ENCODE results near the gene CSF2RB. TPM values are rescaled to one million over a fixed set of nuclear protein-coding genes. Genes with fewer than 3 reads are reported as not detected.
"Not testable (repeated sequence)": the region's sequence is repeated elsewhere in the genome, so short reads cannot be mapped to it uniquely, and the experiment has no call there.

CSF2RB gene
- total RNA-seq, 2 donors from 2014 or later = 7.7 to 10.5 TPM

DNA sequence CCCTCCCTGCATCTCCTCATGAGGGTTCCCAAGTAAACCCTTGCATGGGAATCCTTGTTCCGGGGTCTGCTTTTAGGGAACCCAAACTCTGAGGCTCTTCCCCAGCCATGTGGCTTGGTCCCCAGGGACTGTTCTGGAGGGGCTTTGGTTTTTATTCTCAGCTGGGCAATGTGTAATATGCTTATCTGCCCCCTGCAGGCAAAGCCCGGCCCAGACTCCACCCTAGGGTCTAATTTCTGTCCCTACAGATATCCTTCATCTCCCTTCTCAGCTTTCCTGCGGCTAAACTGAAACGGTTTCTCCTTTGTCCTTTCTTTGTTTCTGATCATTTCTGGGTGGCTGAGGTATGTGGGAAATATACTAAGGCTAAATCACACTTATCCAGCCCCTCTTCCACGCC lies 68.7 kb downstream of the CSF2RB start:
- intact Hi-C loops (cut with DNase I) = no loop called here
- no peak for DNase-seq (ENCODE audit: low spot score)

DNA sequence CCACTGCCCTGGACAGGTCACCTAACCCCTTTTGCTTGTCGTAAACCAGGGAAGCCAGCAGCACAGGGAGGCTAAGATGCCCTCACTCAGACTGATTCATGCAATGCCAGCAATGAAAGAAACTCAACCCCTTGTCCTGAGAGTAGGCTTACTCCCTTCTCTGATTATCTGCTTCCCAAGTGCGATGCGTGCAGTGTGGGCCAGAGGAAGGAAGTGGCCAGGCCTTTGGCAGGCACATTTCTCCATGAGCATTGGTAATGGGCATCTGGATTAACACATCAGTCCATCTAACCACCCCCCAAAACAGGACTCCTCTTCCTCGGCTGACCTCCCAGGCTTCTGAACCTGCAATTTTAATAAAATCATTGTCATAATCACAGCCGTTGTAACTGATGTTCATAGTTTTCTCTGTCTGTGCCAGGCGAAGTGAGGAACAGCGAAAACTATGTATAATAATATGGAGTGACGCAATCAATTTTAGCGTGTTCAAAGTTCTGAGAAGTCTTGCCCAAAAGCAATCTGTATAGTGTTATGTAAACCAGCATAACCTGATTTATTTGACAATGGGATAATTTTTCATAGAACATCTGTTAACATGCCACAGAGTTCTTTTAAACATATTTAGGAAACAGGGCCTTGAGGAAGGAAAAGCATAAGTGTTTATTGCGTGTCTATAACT lies 71.9 kb downstream of the CSF2RB start:
- intact Hi-C loops (cut with DNase I) = no loop called here
- no peak for DNase-seq (ENCODE audit: low spot score)

DNA sequence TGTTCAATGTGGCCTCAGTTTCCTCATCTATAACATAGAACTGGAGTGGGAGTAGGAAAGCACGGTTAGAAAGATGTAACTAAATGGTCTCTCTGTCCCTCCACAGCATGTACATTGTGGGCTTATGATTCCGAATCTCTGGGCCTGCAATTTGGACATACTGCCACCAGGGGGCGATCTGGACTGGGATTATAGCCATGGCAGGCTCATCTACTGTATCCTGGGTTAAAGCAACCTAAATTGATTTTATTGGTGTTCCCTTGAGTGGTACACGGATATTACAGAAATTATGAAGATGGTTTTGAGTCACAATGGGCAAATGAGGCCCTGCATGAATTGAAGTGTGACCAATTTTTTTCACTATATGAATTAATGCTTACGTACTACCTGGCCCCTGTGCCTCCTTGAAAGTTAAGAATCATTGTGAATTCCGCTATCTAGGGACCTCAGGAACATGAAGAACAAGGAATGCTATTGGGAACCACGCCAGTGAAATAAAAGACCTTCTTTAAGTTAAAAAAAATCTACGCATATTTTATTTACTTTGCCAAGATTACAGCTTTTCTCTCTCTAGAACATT lies 72.9 kb downstream of the CSF2RB start:
- no peak for DNase-seq (ENCODE audit: low spot score)

DNA sequence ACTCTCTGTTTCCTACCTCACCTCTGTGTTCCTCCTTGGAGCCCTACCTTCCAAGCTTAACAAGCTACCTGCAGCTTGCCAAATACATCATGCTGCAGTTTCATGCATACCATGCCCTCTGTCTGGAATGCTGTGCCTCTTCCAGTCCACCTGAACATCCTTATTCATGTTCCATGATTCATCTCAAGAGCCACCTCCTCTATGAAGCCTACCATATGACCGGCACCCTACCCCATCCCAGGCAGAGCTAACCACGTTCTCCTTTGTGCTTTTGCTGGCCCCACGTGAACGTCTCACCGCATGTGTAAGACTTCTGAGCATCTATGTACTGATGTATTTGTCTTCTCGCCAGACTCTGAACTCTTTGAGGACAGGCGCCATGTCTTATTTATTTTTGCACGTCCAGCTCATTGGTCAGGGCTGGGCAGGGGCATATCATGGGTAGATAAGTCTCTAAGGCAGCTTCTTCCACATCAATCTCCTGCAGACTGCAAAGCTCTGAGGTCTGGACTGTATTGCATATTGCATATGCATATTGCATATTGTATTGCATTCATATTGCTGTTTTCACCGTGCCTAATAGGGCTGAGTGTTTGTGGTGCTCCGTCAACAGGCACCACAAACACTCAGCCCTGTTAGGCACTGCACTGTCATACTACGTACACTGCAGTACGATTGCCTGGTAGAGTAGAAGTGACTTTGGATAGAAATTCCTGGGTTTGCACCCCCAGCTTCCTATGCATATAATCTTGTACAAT lies 74.8 kb downstream of the CSF2RB start:
- DNase-seq (ENCODE audit: low spot score) = no peak
- intact Hi-C loops (cut with DNase I) = no loop called here

More for the DNA sequence above, 72.9 kb downstream of the CSF2RB start:
- intact Hi-C loops (cut with DNase I) = no loop called here

DNA sequence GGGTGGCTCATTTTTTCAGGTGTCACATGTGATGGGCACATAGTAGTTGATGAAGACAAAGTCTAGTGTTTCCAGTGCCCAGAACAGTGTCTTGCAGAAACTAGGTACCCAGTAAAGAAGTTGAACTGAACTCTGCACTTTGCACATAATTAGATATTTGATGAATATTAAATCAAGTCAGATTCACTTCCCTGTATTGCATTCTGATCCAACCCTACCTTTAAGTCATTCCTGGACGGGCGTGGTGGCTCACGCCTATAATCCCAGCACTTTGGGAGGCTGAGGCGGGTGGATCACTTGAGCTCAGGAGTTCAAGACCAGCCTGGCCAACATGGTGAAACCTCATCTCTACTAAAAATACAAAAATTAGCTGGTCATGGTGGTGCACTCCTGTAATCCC lies 75.6 kb downstream of the CSF2RB start:
- intact Hi-C loops (cut with DNase I); DNase-seq (ENCODE audit: low spot score): not testable (repeated sequence)

Other genes starting within 250 kb of the CSF2RB start
- not detected for gene CACNG2, start 209.9 kb upstream of the CSF2RB start, total RNA-seq
- 10 to 100 TPM; 12.3 to 18.6 TPM for gene IFT27, start 137.5 kb upstream of the CSF2RB start, total RNA-seq
- gene PVALB, start 96.6 kb upstream of the CSF2RB start, total RNA-seq = not detected
- gene NCF4, start 52.6 kb upstream of the CSF2RB start, total RNA-seq = 10 to 100 TPM; 16.5 to 21.6 TPM
- gene TST, start 105.8 kb downstream of the CSF2RB start, total RNA-seq = 1 to 10 TPM; 8.9 to 9.3 TPM
- 10 to 100 TPM; 19.7 to 21.0 TPM for gene MPST, start 106.1 kb downstream of the CSF2RB start, total RNA-seq
- 10 to 100 TPM; 20.4 to 22.0 TPM for gene KCTD17, start 138.1 kb downstream of the CSF2RB start, total RNA-seq
- not detected for gene TMPRSS6, start 196.1 kb downstream of the CSF2RB start, total RNA-seq
- gene IL2RB, start 236.3 kb downstream of the CSF2RB start, total RNA-seq = 1 to 10 TPM; 1.2 to 1.3 TPM